HG03196 (cell line): ENCODE data around the gene NUMBL.
"Not testable (repeated sequence)": the region's sequence is repeated elsewhere in the genome, so short reads cannot be mapped to it uniquely, and the experiment has no call there.

Experiments
- ATAC-seq: cut with Tn5 transposase; IDR thresholded peaks from one replicate; pipeline ENCODE4 v1.9.1; 2021; ENCODE audit not compliant: unreplicated experiment

The NUMBL gene

DNA sequence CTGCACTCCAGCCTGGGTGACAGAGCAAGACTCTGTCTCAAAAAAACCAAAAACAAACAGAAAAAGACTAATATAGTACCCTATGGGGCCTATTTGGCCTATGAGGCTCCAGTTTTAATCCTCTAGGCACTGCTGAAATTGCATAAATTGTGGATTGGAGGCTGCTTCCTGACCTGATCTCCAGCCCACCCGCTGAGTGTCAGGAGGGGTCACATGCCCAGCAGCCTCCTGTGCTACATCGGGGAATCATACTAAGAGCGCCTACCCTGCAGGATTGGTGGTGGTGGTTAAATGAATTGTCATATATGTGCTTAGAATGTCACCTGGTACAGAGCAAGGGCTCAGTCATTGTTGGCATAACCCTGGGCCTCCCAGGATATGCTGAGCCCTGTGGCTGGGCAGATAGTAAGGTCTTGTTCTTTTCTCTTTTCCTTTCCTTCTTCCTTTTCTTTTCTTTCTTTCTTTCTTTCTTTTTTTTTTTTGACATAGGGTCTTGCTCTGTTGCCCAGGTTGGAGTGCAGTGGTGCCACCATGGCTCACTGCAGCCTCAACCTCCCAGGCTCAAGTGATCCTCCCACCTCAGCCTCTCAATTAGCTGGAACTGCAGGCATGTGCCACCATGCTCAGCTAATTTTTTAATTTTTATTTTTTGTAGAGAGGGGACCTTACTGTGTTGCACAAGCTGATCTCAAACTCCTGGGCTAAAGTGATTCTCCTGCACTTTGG is 58.0 kb downstream of the NUMBL start:
- ATAC-seq: no peak

DNA sequence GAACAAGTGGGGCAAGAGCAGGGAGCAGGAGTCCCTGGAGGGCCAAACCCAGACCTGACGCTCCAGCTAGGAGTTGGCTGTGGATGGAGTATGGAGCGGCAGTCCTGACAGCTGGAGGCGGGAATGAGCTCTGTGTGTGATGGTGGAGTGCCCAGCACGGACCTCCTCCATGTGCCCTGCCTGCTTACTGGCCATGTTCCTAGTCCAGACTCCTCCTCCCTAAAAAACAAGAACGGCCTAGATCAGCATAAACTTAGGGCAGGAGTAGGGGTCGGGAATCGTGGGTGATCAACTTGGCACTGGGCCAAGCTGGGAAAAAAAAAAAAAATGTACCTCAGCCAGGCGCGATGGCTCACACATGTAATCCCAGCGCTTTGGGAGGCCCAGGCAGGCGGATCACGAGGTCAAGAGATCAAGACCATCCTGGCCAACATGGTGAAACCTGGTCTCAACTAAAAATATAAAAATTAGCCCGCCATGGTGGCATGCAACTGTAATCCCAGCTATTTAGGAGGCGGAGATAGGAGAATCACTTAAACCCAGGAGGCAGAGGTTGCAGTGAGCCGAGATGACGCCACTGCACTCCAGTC is 59.8 kb downstream of the NUMBL start:
- ATAC-seq: no peak

DNA sequence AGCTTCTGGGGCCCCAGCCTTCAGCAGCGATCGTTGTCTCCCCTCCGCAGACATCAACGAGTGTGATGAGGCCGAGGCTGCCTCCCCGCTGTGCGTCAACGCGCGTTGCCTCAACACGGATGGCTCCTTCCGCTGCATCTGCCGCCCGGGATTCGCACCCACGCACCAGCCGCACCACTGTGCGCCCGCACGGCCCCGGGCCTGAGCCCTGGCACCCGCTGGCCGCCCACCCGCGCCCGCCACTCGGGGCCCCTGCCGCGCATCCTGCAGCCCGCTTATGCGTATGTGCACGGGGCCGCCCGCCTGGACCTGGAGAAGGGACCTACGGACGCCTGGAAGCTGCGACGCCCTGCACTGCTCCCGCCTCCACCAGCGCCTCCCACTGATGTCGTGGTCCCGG is 61.1 kb downstream of the NUMBL start:
- no peak for ATAC-seq

DNA sequence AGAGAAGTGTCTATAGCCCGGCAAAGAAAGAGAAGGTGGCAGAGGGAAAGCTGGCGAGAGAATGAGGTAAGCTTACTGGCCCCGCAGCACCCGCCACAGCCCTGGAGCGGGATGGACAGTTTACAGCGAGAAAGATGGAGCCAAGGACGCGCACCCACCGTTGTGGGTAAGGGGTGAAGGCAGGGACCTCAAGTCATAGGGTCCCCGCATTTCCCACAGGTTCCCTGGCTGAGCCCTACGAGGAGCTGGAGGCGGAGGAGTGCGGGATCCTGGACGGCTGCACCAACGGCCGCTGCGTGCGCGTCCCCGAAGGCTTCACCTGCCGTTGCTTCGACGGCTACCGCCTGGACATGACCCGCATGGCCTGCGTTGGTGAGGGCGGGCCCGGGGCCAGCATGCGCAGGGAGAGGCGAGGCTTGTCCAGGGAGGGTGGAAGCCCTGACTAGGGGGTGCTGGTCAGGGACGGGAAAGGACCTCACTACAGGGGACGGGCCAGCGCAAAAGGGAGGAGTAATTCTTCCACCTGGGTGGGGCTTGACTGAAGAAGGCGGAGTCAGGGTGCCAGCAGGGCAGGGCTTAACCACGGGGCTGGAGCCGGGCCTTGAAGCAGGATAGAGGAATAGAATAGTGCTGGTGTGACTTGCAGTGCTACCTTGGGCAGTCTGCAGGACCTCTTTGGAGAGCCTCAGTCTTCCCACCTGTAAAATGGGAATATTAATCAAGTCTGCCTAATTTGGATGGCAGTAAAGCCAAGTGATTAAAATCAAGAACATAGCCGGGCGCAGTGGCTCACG is 62.8 kb downstream of the NUMBL start:
- ATAC-seq: no peak

DNA sequence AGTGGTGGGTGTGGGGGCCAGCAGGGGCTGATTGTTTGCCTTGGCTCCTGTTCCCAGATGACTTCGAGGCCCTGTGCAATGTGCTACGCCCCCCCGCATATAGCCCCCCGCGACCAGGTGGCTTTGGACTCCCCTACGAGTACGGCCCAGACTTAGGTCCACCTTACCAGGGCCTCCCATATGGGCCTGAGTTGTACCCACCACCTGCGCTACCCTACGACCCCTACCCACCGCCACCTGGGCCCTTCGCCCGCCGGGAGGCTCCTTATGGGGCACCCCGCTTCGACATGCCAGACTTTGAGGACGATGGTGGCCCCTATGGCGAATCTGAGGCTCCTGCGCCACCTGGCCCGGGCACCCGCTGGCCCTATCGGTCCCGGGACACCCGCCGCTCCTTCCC is 63.5 kb downstream of the NUMBL start:
- no peak for ATAC-seq

DNA sequence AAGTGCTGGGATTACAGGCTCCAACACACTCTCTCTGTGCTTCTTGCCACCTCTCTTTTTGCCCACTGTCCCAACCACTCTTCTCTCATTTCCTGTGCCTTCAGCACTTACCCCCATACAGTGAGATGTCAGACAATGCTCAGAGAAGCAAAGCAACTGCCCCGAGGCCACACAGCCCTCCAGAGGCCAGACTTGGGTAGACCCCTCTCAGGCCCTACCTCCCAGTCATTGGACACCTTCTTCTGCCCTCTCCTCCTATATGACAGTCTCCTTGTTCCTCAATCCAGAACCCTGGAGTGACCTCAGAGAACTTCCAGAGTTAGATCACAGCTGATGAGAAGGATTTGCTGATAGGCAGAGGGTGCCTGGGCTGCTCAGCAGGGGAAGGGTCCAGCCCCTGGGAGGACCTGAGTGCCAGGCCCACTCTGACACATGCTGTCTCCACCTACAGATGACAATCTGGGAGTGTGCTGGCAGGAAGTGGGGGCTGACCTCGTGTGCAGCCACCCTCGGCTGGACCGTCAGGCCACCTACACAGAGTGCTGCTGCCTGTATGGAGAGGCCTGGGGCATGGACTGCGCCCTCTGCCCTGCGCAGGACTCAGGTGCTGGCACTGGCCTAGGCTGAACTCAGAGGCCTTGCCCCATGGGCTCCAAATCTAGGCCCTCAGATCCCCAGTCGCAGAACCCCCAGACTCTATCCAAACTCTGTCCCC is 64.9 kb downstream of the NUMBL start:
- ATAC-seq: no peak

DNA sequence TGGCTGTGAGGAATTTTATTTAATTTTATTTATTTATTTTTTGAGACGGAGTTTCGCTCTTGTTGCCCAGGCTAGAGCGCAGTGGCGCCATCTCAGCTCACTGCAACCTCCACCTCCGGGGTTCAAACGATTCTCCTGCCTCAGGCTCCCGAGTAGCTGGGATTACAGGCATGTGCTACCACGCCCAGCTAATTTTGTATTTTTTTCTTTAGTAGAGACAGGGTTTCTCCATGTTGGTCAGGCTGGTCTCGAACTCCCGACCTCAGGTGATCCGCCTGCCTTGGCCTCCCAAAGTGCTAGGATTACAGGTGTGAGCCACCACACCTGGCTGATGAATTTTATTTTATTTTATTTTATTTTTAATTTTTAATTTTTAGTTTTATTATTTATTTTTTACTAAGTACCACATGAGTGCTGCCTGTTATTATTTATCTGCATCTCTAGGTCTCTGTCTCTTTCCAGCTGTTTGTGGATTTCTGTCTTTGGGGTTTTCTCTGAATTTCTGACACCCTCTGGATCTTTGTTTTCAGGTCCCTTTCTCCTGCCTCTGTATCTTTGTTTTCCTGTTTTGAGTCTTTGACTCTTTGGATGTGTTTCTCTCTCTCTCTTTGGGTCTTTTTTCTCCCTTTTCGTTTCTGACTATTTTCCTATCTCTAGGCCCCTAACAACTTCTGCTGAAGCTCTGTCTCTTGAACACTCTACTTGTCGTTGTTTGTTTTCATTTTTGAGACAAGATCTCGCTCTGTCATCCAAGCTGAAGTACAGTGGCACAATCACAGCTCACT is 65.9 kb downstream of the NUMBL start:
- not testable (repeated sequence) for ATAC-seq

DNA sequence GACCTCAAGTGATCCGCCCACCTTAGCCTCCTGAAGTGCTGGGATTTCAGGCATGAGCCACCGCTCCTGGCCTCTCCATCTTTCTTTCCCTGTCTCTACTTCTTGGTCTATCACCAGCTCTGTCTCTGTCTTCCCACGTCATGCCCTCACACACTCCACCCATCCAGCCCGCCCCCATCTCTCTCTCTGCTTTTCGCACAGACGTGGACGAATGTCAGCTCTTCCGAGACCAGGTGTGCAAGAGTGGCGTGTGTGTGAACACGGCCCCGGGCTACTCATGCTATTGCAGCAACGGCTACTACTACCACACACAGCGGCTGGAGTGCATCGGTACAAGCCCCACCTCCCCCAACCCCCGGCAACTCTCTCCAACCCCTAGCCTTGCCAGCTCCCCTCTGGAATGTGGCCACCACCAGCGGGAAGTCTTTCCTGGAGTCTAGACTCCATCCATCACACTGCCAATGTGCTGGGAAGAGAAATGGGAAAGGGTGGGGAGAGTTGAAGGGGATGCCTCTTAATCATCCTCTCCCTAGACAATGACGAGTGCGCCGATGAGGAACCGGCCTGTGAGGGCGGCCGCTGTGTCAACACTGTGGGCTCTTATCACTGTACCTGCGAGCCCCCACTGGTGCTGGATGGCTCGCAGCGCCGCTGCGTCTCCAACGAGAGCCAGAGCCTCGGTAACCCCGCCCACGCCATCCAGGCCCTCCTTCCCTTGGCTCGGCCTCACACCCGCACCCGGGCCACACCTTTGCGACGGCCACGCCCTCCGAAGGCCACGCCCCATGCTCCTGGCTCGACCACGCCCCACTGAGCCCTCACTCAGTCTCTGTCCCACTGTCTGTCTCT is 66.8 kb downstream of the NUMBL start:
- ATAC-seq: no peak

DNA sequence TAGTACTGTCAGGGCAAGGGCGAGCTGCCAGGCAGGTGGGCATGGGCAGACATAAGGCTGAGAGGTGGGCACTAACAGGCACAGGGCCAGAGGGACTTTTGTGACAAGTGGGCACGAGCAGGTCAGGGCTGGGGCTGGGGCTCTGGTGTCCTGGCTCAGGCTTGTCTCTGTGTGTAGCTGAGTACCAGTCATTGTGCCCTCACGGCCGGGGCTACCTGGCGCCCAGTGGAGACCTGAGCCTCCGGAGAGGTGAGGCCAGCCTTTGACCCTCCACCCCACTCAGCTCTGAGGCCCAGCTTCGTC is 67.7 kb downstream of the NUMBL start:
- ATAC-seq: no peak

DNA sequence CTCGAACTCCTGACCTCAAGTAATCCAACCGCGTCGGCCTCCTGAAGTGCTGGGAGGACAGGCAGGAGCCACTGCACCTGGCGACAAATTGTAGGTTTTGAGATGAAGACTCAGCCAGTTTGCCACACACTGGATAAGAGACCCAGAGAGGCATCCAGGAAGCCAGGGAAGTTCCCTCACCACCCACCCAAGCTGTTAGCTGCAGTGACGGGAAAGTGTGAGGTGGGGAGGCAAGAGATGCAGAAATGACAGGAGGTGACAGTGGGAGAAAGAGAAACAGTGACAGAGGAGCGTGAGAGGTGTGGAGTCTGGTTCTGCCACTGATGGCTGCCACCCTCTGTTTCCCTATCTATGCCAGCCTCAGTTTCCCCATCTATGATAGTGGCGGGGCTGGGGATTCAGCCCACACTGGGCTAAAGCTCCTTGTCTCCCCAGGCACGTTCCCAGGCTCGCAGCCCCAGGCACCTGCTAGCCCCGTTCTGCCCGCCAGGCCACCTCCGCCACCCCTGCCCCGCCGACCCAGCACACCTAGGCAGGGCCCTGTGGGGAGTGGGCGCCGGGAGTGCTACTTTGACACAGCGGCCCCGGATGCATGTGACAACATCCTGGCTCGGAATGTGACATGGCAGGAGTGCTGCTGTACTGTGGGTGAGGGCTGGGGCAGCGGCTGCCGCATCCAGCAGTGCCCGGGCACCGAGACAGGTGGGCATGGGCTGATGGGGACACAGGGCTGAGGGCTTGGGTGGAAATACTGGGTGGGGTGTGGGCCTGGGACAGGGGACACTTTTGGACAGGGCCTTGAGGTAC is 68.3 kb downstream of the NUMBL start:
- ATAC-seq: no peak

DNA sequence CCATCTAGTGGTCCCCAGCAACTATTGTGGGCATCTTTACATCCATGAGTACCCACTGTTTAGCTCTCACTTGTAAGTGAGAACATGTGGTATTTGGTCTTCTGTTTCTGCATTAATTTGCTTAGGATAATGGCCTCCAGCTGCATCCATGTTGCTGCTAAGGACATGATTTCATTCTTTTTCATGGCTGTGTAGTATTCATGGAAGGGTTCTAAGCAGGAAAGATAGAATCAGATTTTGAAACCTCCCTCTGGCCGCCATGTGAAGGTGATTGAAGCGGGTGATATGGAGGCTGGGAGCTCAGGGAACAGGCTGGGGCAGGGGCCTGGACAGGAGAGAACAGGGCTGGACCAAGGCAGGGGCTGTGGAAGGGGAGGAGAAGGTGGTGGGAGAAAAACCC is 69.2 kb downstream of the NUMBL start:
- no peak for ATAC-seq

DNA sequence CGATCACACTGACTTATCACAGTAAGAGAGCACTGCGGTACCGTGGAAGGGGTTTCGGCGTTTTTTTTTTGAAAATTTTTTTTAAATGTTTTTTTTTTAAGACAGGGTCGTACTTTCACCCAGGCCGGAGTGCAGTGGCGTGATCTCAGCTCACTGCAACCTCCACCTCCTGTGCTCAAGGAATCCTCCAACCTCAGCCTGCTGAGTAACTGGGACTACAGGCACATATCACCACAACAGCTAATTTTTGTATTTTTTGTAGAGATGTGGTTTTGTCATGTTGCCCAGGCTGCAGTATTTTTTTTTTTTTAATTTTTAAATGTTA is 70.3 kb downstream of the NUMBL start:
- no peak for ATAC-seq

DNA sequence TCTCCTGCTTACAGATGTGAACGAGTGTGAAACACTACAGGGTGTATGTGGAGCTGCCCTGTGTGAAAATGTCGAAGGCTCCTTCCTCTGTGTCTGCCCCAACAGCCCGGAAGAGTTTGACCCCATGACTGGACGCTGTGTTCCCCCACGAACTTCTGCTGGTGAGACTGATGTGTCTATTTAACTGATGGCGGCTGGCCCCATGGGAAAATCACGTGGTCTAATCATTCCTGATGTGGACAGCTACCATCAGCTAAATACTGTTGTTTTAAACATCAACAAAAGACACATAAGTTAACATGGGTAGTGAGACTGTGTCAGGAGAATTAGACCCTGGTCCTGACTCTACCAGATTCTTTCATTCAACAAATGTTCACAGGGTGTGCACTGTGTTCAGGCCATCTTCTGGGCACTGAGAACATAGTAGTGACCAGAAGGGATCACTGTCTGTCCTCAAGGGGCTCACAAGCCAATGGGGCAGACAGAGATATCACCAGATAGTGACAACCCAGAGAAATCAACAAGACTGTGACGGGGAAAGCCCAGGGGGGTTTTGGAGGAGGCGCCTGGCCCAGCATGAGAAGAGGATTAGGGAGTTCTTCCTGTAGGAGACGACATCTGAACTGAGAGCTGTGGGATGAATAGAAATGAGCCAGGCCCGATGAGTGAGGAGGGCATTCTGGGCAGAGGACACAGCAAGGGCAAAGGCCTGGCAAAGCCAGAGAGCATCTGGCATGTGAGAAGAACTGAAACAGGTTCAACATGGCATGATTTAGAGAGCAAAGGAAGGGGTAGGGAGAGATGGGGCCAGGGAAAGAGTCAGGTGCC is 70.9 kb downstream of the NUMBL start:
- ATAC-seq: no peak

DNA sequence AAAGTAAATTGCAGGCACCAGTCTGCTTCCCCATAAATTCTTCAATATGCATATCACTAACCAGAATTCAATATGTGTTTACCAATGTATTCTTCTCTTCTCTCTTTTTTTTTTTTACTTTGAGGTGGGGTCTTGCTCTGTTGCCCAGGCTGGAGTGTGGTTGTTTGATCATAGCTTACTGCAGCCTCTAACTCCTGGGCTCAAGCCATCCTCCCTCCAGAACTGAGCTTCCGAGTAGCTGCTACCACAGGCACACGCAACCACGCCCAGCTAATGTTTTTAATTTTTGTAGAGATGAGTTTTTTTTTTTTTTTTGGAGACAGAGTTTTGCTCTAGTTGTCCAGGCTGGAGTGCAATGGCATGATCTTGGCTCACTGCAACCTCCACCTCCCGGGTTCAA is 72.5 kb downstream of the NUMBL start:
- ATAC-seq: no peak

DNA sequence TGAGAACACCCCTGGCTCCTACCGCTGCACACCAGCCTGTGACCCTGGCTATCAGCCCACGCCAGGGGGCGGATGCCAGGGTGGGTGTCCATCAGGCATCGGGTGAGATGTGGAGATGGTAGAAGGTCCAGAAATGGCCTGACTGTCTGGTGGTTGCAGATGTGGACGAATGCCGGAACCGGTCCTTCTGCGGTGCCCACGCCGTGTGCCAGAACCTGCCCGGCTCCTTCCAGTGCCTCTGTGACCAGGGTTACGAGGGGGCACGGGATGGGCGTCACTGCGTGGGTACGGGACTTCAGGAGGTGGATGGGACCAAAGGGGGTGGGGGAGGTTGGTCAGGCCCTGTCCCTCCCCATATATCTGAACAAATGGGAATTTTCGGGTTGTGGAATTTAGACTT is 73.5 kb downstream of the NUMBL start:
- ATAC-seq: no peak

DNA sequence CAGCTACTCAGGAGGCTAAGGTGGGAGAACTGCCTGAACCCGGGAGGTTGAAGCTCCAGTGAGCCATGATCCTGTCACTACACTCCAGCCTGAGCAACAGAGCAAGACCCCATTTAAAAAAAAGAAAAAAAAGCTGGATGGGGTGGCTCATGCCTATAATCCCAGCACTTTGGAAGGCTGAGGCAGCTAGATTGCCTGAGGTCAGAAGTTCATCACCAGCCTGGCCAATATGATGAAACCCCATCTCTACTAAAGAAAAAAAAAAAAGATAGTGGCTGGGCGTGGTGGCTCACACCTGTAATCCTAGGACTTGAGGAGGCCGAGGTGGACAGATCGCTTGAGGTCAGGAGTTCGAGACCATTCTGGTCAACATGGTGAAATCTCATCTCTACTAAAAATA is 74.3 kb downstream of the NUMBL start:
- ATAC-seq: no peak
